ENCODE measurements around the gene ANKRD11. TPM values are rescaled to one million over a fixed set of nuclear protein-coding genes. Genes with fewer than 3 reads are reported as not detected.
"Not testable (repeated sequence)": the region's sequence is repeated elsewhere in the genome, so short reads cannot be mapped to it uniquely, and the experiment has no call there.

Gene ANKRD11
- total RNA-seq, 1 donor, result 80.8 TPM

DNA sequence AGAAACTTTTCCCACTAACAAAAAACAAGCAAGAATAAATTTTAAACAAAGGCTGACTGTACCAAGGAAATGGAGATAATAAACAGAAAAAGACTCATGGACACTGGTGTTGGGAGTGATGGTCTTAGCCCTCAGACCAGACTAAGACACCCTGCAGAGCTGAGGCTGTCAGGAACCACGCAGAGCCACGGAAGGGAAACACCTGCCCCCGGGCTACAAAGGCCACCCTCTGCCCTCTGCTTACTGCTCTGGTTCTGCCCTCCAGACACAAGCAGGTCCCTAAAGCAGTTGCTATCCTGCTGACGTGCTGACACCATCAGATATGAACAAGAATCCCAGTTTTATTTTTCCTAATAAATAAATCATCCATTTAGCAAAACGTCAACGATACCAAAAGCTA, 80.0 kb downstream of the ANKRD11 start:
- DNase-seq (ENCODE audit: low read depth in 2 of 3, low spot score in 2 of 3), result peak in 1 of 3 donors; percentile 13

DNA sequence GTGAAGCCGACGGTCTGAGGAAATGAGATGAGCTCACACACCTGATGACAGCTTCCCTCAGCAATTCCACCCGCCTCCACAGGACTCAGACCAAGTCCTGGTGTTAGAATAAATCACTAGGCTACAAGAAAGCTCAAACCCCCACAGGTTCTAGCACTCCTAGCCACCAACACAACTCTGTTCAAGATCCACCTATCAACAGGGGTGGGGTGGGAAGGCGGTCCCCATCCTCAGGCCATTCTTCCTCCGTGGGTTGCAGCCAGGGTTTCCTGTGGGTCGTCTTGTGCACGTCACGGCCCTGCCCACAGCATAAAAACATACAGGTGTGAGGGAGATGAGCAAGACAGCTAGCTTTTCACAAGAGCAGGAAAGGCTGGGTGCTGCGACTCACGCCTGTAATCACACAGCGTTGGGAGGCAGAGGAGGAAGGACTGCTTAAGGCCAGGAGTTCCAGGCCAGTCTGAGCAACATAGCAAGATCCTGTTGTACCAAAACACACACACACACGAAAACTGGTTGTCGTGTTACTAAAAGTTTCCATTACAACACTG, 81.1 kb downstream of the ANKRD11 start:
- DNase-seq (ENCODE audit: low read depth in 2 of 3, low spot score in 2 of 3), result peak in 2 of 3 donors; percentile 16 to 47

DNA sequence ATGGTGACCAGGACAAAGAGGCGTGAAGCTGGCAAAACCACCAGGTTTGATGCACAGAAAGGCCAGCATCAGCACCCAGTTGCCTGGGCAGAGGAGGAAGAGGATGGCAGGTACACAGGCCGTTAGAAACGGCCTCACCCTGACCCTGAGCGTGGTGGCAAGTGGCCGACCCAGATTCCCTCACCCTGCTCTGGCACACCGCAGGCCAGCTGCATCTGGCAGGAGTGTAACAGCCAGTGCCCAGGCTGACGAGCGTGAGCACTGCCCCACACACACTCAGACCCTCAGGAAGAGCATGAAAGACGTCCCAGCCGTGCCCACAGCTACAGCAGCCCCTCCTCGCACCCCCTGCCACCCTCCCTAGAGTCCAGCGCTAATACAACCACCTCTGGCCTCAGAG, 82.0 kb downstream of the ANKRD11 start:
- no peak for DNase-seq (ENCODE audit: low read depth in 2 of 3, low spot score in 2 of 3)

DNA sequence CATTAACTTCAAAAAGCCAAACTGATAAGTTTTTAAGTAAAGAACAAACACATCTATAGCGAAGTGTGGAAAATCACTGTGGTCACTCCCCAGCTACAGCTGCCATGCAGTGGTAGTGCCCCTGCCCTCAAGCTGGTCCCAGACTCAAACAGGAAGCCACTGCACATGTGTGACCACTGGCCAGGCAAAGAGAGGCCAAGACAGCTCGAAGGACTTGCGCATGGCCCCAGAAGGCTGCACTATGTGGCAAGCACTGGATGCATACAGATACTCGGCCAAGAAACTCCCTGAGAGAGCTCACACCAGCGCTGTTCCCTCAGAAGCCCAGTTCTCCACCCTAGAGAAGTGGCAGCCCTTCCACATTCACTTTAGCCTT, 82.4 kb downstream of the ANKRD11 start:
- DNase-seq (ENCODE audit: low read depth in 2 of 3, low spot score in 2 of 3), result no peak

DNA sequence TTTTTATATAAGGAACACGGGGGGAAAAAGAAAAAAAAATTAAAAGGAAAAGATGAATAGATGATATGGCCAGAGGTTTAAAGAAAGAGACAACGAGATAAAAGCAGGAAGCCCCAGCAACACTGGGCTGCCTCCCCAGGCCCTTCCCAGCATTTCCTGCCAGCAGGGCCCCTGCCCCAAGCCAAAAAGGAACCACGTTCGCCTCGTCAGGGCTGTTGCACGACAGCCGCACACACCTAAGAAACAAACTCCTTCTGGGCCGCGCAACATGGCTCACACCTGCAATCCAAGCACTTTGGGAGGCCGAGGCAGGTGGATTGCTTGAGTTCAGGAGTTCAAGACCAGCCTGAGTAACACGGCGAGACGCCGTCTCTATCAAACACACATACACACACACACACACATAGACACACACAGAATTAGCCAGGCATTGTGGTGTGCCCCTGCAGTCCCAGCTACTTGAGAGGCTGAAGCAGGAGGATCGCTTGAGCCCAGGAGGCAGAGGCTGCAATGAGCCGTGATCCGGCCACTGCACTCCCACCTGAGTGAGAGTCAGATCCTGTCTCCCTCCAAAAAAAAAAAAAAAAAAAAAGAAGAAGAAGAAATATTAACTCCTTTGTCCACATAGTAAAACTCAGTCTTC, 83.0 kb downstream of the ANKRD11 start:
- DNase-seq (ENCODE audit: low read depth in 2 of 3, low spot score in 2 of 3), result peak in 1 of 3 donors; percentile 45

DNA sequence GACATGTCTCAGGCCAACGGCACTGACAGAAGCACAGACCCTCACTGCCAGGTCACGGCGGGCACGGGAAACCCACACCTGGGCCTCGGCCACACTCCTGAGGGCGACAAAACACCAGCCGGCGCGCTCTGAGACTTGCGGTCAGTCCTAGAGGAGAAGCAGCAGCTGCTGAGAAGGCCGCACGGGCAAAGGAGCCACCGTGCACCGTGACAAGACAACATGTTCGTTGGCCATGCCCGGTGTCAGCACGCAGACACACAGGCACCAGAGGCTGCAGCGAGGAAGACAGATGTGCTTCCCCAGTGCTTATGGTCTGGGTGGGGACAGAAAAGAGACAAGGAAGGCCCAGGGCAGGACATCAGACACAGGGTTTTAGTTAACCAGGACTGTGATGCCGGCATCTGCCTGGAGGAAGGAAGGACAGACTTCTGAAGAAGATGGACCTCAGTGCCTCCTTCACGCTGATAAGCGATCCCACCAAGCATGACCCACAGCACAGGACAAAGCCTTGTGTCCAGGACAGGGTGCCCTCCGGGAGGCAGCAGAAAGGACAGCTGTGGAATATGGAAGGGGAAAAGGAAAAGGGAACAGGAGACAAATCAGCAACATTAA, 84.0 kb downstream of the ANKRD11 start:
- DNase-seq (ENCODE audit: low read depth in 2 of 3, low spot score in 2 of 3), result no peak

DNA sequence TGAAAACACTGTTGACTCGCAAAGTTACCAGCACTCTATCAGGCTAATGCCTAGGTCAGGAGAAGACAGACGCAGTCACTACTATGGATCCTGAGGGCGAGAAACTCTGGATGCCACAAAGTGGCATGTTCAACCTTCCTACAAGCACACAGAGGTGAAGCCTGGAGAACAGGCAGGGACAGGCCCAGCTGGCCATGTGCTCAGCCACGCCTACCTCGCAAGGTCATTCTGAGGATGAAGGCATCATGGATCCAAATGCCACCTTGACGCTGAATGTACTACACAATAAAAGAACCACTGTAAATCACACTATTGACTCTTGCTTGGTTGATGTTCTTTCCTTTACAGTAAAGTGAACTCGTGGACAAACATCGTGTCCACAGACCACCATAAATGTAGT, 85.8 kb downstream of the ANKRD11 start:
- DNase-seq (ENCODE audit: low read depth in 2 of 3, low spot score in 2 of 3), result no peak

DNA sequence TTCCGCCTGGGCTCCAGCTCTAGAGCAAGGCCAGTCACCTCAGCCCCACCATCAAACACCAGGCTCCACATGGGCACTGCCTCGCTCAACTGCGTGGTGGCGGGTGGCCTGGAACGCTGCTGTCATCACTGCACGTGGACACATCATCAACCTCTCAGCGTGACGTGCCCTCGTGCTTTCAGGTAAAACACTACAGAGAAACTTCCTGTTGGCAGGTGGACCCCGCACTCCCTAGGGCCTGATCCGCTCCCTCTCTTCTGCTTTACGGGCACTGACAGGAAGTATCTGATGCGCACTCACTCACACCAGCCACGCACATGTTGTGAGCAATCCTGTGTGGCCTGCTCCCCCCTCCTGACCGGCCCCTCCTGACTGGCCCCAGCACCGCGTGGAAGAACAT, 87.4 kb downstream of the ANKRD11 start:
- DNase-seq (ENCODE audit: low read depth in 2 of 3, low spot score in 2 of 3), result peak in 1 of 3 donors; percentile 11

DNA sequence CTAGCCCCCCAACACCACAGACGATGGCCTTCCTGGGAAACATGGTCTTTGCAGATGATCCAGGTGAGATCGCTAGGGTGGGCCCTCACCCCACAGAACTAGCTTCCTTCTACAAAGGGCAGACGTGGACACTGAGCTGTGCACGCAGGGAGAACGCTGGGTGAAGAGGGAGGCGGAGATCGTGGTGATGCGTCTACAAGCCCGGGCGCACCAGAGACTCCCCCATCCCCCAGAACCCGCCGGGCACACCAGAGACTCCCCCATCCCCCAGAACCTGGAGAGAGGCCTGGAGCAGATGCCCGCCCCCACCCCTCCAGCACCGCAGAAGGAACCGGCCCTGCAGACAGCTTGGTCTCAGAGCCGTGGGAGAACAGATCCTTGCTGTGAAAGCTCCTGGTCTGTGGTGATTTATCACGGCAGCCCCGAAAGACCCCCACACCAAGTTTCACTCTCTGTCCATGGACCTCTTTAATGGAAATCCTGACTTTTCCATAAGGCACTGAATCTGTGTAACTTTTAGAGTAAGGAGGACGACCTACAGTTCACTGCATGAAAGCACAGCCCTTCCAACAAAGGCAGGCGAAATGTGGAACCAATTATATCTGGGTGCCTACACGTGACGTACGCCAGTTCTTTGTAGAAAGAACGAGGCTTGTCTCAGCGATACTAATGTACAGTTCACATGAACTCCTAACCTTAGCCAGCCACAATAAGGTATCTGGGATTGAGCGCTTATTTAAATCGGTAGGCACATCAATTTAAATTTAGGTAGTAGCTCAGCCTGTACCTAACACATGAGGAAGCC, 88.5 kb downstream of the ANKRD11 start:
- DNase-seq (ENCODE audit: low read depth in 2 of 3, low spot score in 2 of 3), result no peak

DNA sequence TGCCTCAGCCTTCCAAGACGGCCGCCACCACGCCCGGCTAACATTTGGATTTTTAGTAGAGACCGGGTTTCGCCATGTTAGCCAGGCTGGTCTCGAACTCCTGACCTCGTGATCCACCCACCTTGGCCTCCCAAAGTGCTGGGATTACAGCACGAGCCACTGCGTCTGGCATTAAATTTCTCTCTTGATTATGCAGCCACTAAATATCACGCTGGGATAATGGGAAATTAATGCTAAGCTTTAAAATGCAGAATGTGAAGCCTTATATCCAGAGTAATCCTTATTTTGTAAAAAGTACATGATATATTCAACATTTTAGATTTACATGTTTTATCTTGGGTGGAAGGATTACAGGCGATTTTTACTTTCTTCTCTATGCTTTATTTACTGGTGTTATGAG, 89.2 kb downstream of the ANKRD11 start:
- no peak for DNase-seq (ENCODE audit: low read depth in 2 of 3, low spot score in 2 of 3)

DNA sequence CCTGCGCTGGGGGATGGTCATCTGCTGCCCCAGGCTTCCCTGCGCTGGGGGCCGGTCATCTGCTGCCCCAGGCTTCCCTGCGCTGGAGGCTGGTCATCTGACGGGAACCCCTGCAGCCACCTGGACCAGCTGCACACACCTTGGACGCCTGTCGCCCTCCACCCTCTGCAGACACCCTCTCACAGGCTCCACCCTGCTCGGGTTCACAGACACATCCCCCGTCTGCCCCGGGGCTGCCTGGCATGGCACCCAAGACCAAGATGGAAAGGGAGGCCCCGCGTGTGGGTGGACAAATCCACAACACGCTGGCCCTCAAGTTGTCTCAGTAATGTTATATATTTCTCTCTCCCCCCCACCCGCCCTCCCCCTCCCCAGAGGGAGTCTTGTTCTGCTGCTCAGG, 89.6 kb downstream of the ANKRD11 start:
- DNase-seq (ENCODE audit: low read depth in 2 of 3, low spot score in 2 of 3), result no peak

DNA sequence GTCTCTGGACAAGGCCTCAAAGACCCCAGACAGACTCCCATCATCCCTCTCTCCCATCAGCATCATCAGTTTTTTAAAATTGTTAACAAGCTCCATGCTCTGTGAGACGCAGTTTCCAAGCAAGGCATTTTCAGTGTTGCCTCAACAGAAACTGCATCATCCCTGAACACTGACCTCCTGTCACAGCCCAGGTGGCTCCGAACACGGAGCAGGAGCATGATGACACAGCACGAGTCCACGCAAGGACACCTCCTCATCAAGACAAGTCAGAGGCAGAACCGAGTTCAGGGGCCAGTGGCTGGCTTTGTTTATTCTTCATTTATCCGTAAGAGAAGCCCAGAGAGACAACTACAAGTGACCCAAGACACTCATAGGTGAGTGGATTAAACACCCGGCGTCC, 91.4 kb downstream of the ANKRD11 start:
- no peak for DNase-seq (ENCODE audit: low read depth in 2 of 3, low spot score in 2 of 3)

DNA sequence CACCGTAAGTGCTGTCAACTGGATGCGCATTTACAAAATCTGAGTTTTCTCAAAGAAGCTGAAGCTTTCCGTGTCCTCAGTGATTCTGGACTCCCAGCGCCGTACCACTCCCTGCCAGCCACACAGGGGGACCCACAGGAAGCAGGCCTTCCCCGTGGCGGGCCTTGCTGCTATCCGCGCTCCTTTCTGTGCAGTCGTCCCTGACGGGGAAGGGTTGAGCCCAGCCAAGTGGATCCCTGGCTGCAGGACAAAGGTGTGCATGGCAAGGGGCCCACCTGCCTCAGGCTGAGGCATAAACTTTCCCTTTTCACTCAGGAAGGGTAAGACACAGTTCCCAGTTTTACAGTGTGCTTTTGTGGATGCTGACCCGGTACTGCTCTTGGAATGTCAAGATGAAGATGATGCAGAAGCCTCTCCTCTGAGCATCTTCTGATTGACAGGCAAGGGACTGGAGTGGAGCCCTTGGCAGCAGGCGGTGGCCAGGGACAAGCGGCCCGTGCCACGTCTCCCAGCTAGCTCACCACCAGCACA, 93.0 kb downstream of the ANKRD11 start:
- no peak for DNase-seq (ENCODE audit: low read depth in 2 of 3, low spot score in 2 of 3)

DNA sequence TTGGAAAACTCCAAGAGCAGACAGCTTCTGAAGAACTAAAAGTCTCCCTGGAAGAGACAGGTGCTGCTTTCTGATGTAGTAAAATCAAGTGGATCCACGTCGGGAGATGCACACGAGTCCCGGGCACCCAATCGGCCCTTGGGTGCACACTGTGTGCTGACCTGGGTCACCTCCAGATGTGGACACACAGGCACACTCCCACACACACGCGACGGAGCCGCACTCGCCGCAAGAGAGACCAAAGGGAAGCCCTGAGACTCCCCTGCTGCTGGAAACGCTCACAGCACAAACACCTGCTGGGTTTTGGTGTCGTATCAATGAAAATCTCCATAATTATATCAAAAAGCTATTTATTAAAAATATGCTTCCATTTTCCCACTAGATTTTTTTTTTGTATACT, 94.2 kb downstream of the ANKRD11 start:
- DNase-seq (ENCODE audit: low read depth in 2 of 3, low spot score in 2 of 3), result no peak

DNA sequence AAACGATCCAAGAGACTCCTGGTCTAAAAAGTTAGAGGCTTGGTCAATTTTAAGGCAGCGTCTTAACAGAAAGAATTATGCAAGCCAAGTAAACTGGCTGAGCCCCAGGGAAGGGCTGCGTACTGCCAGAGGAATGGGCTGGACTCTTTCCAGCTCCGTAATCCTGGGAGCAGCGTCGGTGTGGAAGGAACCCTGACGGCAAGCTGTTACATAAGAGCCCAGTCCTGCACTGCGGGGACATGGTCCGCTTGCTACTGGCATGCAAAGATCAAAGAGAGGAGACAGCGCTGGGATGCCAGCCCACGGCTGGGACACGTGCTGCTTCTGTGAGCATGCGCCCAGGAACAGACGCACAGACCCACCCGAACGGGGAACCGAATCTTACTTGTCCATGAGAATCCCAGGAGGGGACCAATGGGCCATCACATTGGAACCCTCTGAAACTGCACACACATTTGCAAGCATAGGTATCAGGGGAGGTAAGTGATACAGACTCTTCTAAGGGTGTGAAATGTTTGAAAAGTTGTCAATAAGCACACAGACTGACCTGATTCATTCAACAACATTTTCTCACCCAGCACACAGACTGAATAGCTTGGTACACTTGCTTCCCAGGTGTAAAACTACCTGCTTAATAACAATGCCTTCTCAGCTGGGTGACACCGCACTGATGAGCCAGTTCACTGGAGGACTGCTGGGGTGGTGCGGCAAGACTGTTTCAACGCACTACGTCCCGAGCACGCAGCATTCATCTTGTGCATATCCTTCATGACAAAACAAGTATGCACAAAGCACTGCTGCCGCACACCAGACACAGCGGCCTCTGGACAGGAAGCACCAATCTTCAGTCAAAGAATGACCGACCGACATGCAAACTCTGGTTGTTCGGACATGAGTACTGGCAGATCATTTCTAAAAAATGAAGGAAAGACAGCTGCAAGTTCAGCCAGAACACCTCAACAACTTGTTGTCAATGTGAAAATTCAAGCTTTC, 94.9 kb downstream of the ANKRD11 start:
- DNase-seq (ENCODE audit: low read depth in 2 of 3, low spot score in 2 of 3), result no peak

DNA sequence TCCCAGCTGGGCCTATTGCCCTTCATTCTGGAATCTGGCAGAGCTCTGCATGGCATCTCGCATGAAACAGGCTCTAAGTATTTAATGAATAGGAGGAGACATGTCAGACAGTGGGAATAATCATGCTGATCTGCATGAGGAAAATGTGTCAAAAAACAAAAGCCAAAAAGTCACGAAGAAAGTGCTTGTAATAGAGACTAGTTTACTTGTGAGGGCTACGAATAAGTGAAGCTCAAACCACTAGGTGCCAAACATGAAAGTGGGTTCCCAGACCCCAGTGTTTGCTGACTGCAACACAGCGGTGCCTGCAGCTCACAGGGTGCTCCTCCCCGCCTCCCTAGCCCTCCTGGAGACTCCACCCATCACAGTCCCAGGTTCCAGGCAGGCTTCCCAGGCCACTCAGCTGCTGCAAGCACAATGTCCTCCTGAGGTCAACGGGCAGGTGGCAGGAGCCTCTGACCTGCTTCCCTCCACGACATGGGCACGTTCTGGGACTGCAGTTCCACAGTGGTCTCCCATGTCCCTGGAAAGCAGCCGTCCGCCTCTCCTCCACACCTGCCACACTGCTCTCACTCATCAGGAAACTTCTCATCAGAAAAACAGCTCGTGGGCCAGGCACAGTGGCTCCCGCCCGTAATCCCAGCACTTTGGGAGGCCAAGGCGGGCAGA, 96.5 kb downstream of the ANKRD11 start:
- DNase-seq (ENCODE audit: low read depth in 2 of 3, low spot score in 2 of 3), result no peak

DNA sequence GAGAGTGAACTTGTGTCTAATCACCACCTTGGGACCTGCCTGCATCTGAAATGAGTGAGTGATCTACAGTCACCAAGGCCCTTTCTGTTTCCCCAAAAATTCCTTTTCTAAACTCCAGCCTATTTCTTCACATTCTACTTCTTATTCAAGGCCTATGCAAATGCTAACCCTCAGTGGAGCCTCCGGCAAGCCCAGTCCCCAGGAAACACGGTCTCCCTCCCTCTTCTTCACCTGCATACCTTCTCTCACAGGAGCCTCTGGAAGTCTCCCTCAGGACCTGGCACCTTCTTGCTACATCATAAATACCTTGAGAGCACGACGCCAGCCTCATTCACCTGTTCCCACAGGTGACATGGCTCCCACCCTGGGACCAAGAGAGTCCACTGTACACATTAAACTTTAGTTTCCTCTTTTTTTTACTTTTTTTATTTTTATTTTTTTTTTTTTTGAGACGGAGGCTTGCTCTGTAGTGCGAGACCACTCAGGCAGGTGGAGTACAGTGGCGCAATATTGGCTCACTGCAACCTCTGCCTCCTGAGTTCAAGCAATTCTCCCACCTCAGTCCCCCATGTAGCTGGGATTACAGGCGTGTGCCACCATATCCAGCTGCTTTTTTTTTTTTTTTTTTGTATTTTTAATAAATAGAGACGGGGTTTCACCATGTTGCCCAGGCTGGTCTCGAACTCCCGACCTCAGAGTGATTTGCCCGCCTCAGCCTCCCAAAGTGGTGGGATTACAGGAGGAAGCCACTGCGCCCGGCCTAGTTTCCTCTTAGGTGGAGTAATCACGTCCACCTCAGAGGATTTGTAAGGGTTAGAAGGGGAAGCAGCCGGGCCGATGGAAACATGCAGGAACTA, 97.3 kb downstream of the ANKRD11 start:
- DNase-seq (ENCODE audit: low read depth in 2 of 3, low spot score in 2 of 3), result no peak

DNA sequence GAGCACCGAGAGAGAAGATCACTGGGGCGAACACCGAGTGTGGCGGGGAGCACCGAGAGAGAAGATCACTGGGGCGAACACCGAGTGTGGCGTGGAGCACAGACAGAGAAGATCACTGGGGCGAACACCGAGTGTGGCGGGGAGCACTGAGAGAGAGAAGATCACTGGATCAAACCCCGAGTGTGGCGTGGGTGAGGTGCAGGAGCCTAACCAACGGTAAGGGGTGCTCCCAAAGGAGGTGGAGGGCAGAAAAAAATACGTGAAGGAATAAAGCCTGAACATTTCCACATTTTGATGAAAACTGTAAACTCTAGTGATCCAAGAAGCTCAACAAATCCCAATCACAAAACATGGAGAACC, 100.2 kb downstream of the ANKRD11 start:
- not testable (repeated sequence) for DNase-seq (ENCODE audit: low read depth in 2 of 3, low spot score in 2 of 3)

All from hematopoietic multipotent progenitor cell (in vitro differentiated cells).